ENCODE data around the gene THSD4.

The THSD4 gene

GRCh38 chr15:71570736-71571135 lies 455.5 kb downstream of the THSD4 start:
- no peak overlapping the region for H3K27ac ChIP-seq
- no peak for DNase-seq (ENCODE audit: low spot score)
- no peak for TF ChIP-seq CTCF (IDR thresholded peaks at IDR 0.05)
- no peak overlapping the region for H3K4me3 ChIP-seq

GRCh38 chr15:71571641-71572040 lies 456.4 kb downstream of the THSD4 start:
- no peak for TF ChIP-seq CTCF (IDR thresholded peaks at IDR 0.05)
- DNase-seq (ENCODE audit: low spot score), result no peak
- H3K27ac ChIP-seq, result no peak overlapping the region

GRCh38 chr15:71572452-71573053 lies 457.3 kb downstream of the THSD4 start:
- no peak for TF ChIP-seq CTCF (IDR thresholded peaks at IDR 0.05)
- DNase-seq (ENCODE audit: low spot score), result no peak
- Histone ChIP-seq H3K4me3 (no peak overlapping the region), H3K27ac (no peak overlapping the region)

More at GRCh38 chr15:71571641-71572040, 456.4 kb downstream of the THSD4 start:
- H3K4me3 ChIP-seq, result no peak overlapping the region

- no peak overlapping the region for H3K27ac ChIP-seq
- no peak for TF ChIP-seq CTCF (IDR thresholded peaks at IDR 0.05)
Observed at GRCh38 chr15:71573599-71573998, 458.3 kb downstream of the THSD4 start.

GRCh38 chr15:71575474-71576045 lies 460.3 kb downstream of the THSD4 start:
- no peak overlapping the region for H3K27ac ChIP-seq
- no peak for DNase-seq (ENCODE audit: low spot score)
- no peak overlapping the region for H3K4me3 ChIP-seq
- TF ChIP-seq CTCF (IDR thresholded peaks at IDR 0.05), result peak; percentile 19

More at GRCh38 chr15:71573599-71573998, 458.3 kb downstream of the THSD4 start:
- no peak for DNase-seq (ENCODE audit: low spot score)
- H3K4me3 ChIP-seq, result no peak overlapping the region

- no peak overlapping the region for H3K4me3 ChIP-seq
- no peak for DNase-seq (ENCODE audit: low spot score)
- TF ChIP-seq CTCF (IDR thresholded peaks at IDR 0.05), result no peak
- H3K27ac ChIP-seq, result no peak overlapping the region
Observed at GRCh38 chr15:71577071-71577470, 461.8 kb downstream of the THSD4 start.

GRCh38 chr15:71581398-71581930 lies 466.2 kb downstream of the THSD4 start:
- no peak for DNase-seq (ENCODE audit: low spot score)
- H3K4me3 ChIP-seq, result no peak overlapping the region
- no peak for TF ChIP-seq CTCF (IDR thresholded peaks at IDR 0.05)
- no peak overlapping the region for H3K27ac ChIP-seq
